ENCODE measurements around the gene PDE4A.

PDE4A gene

GRCh38 chr19:10516671-10517286, 96.4 kb downstream of the PDE4A start:
- no peak for DNase-seq

GRCh38 chr19:10517361-10517759, 97.0 kb downstream of the PDE4A start, which contains the start of gene S1PR5:
Gene S1PR5, minus strand, starts transcription at chr19:10517447. Its CDS starts 2,436 bp downstream, at chr19:10515011.
- DNase-seq, result no peak

GRCh38 chr19:10517760-10518443, 97.6 kb downstream of the PDE4A start:
- peak; percentile 29 for DNase-seq

GRCh38 chr19:10518444-10519361, 98.4 kb downstream of the PDE4A start:
- peak; percentile 33 for DNase-seq

Measured in CD4-positive, alpha-beta T cell treated with Interleukin-15 for 1 hour (primary cell).